Activated CD8-positive, alpha-beta T cell treated with anti-CD3 and anti-CD28 coated beads, Interleukin-2, amount 10 ng/mL, durations not matched to agents 7 days and 5 days (primary cell): ENCODE results near the gene PCSK5. TPM values are rescaled to one million over a fixed set of nuclear protein-coding genes. Genes with fewer than 3 reads are reported as not detected.

ENCODE experiments used
- ATAC-seq: fragments of 150-1000 bp; cut with Tn5 transposase; one replicate; pipeline ENCODE4 v1.10.0; 2021; ENCODE audit warnings: moderate library complexity
- CTCF ChIA-PET: fragments of 350-600 bp; sonication (Branson Sonifier 250); formaldehyde crosslinking; loops from one replicate; lab custom pipeline; 2021; ENCODE audit warnings: antibody characterized with exemption; lab: Charles Lee
- POLR2A ChIA-PET: fragments of 350-600 bp; sonication (Branson Sonifier 250); formaldehyde crosslinking; loops from one replicate; lab custom pipeline; 2021; ENCODE audit warnings: antibody characterized with exemption; lab: Charles Lee
- DNase-seq: peaks from one replicate; pipeline ENCODE4 v3.0.0-alpha.2; 2020
- H3K27ac Mint-ChIP-seq: one replicate; pipeline ENCODE4 v1.8.0; 2021; ENCODE audit warnings: mild to moderate bottlenecking, mixed read lengths
- H3K27me3 Mint-ChIP-seq: one replicate; pipeline ENCODE4 v1.8.0; 2021; ENCODE audit warnings: low read depth, mixed read lengths
- H3K36me3 Mint-ChIP-seq: one replicate; pipeline ENCODE4 v1.8.0; 2021; ENCODE audit warnings: low read depth, mixed read lengths
- H3K4me1 Mint-ChIP-seq: one replicate; pipeline ENCODE4 v1.8.0; 2021; ENCODE audit warnings: low read depth, mixed read lengths
- H3K4me3 Mint-ChIP-seq: one replicate; pipeline ENCODE4 v1.8.0; 2021; ENCODE audit warnings: mild to moderate bottlenecking, mixed read lengths
- H3K9me3 Mint-ChIP-seq: one replicate; pipeline ENCODE4 v1.8.0; 2022; ENCODE audit warnings: mixed read lengths; ENCODE audit not compliant: insufficient read depth
- total RNA-seq, 2 experiments: library from RNA; stranded (reverse); gene quantifications; one replicate each; pipeline ENCODE4 v1.2.3, GENCODE V29; 2021

Gene PCSK5
- total RNA-seq, 2 experiments from 2014 or later = 3.5 to 3.7 TPM

DNA sequence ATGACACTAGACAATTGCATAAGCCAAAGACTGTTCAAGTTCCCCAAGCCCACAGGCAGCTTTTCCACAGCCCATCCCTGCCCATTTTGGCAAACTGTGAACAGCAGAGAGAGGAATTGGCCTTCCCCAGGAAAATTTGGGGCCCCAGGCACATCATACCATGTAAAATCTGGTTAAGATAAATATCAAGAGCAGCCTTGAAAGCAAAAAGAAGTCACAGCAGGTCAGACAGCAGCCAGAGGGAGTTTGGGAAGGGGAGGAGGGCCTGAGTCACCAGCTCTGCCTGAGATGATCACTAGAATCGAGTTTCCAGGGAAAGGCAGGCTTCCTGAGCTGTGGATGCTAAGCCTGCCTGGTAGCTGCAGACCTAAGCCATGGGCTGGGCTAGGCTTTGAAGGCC, 324.6 kb downstream of the PCSK5 start:
- ChIA-PET POLR2A (no interaction called here), CTCF (no interaction called here)
- Mint-ChIP-seq H3K27ac (no peak overlapping the region), H3K4me3 (no peak overlapping the region), H3K27me3 (peaks cover 3% of the 10 kb centered on the region), H3K4me1 (no peaks in the 10 kb centered on the region), H3K9me3 (no peaks in the 10 kb centered on the region), H3K36me3 (no peaks in the 10 kb centered on the region)
- no peak for ATAC-seq
- DNase-seq = no peak

DNA sequence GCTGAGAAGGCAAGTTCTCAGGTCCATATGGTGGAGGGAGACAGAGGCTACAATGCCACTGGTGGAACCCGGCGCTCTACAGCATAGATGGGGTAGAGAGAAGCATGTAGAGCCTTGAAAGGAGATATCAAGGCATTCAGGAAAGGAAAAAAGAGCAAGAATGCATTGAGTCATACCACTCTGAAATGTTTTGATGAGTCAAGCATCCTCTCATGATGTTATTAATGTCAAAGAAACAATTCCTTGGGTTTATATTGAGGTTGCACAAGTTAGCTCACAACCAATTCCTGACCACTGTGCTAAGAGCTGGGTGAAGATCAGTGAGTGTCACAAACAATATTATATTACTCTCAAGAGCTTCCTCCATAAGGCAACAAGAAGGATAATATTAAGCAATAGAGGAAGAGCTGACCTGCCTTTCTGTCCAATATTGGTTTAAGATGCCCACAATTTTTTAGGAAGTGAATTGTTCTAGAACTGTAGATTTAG, 325.7 kb downstream of the PCSK5 start:
- H3K9me3 Mint-ChIP-seq = no peaks in the 10 kb centered on the region
- ATAC-seq (no peak), DNase-seq (no peak)
- H3K36me3 Mint-ChIP-seq = no peaks in the 10 kb centered on the region
- ChIA-PET CTCF (no interaction called here), POLR2A (no interaction called here)
- H3K4me1 Mint-ChIP-seq = no peaks in the 10 kb centered on the region
- H3K27me3 Mint-ChIP-seq = no peaks in the 10 kb centered on the region
- H3K27ac Mint-ChIP-seq = no peak overlapping the region
- no peak overlapping the region for H3K4me3 Mint-ChIP-seq

DNA sequence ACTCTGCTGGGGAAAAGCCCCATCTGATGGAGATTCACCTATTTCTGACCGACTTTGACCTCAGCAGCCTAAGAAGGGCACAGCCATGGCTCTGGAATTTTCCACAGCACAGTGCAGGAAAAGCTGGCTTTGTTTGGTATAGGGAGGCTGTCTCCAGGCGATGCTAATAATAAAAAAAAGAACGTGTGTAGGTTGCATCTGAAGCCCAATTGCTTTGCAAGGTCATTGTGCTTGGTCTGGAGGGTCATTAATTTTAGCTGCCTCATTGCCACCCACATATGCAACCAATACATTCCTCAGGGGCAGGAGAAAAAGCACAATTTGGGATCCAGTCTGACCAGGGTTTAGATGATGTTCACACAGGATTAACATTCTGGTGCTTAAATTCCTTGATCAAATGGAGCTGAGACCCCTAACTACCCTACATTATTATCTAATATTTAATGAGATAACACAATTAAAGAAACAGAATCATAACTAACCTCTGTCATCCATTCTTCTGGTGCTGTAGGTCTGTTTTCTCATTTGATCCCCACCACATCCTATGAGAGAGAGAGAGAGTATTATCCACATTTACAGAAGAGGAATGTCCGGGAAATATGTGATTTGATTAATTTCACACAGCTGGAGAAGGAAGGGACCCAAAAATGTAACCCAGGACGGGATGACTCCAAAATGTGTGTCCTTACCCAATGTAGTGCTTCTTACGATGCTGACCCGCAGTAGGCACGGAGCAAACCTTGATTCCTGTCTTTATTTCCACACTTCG, 327.8 kb downstream of the PCSK5 start:
- ChIA-PET CTCF (no interaction called here), POLR2A (no interaction called here)
- H3K4me3 Mint-ChIP-seq = no peak overlapping the region
- H3K9me3 Mint-ChIP-seq = no peaks in the 10 kb centered on the region
- no peak overlapping the region for H3K27ac Mint-ChIP-seq
- no peaks in the 10 kb centered on the region for H3K4me1 Mint-ChIP-seq
- no peak for DNase-seq
- H3K27me3 Mint-ChIP-seq = no peaks in the 10 kb centered on the region
- H3K36me3 Mint-ChIP-seq = no peaks in the 10 kb centered on the region
- no peak for ATAC-seq

DNA sequence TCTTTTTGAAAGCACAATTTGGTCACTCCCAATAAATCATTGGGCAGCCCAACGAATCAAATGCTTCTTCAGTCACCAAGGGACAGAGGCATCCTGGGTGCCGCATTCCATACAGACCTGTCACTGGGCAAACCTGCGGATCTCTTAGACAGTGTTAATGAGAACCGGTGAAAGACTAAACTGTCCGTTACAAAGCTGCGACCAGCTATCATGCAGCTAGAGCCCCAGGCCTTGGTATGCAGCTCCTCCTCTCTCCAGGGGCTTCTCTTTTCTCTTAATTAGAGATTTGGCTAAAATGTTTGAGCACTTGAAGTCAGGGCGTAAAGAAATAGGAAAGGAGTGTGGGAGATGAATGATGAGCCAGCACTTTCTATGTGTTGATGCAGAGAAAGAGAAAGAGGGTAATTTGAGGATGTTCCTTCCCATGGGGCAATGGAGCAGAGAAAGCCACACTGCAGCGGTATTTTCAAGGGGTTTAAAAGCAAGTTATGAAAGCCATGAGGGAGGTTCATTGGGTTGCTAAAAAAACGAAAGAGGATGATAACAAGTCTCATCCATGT, 328.5 kb downstream of the PCSK5 start:
- no peaks in the 10 kb centered on the region for H3K36me3 Mint-ChIP-seq
- ATAC-seq (no peak), DNase-seq (no peak)
- no peaks in the 10 kb centered on the region for H3K4me1 Mint-ChIP-seq
- no peak overlapping the region for H3K4me3 Mint-ChIP-seq
- no peaks in the 10 kb centered on the region for H3K27me3 Mint-ChIP-seq
- H3K27ac Mint-ChIP-seq = no peak overlapping the region
- ChIA-PET POLR2A (no interaction called here), CTCF (no interaction called here)
- no peaks in the 10 kb centered on the region for H3K9me3 Mint-ChIP-seq

DNA sequence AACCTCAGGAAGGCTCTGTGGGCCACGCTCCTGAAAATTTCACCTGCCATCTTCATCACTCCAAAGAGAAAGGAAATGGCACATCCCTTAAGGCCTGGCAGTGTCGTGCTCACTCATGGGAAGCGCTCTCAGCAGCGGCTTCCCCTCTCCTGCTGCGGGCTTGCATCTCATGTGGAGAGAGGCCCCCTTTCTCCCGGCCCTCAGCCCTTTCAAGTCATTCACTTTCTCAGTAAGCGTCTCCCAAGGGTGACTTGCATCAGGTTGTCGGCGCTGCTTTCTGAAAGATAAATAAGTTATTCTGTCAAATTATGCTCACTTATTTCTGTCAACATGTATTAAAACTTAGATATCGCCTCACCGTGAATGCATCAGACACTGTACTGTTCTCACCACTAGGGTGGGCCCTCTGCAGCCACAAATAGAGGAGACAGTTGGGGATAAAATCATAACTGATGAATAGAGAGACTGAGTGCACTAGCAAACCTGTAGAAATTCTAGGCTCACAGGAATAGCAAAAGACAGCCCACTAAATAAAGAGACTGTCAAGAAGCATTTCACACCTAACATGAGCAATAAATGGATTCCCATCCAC, 329.2 kb downstream of the PCSK5 start:
- ChIA-PET POLR2A (no interaction called here), CTCF (no interaction called here)
- H3K4me3 Mint-ChIP-seq = no peak overlapping the region
- no peak for ATAC-seq
- no peaks in the 10 kb centered on the region for H3K4me1 Mint-ChIP-seq
- DNase-seq = no peak
- no peaks in the 10 kb centered on the region for H3K27me3 Mint-ChIP-seq
- H3K36me3 Mint-ChIP-seq = no peaks in the 10 kb centered on the region
- no peaks in the 10 kb centered on the region for H3K9me3 Mint-ChIP-seq
- H3K27ac Mint-ChIP-seq = no peak overlapping the region

DNA sequence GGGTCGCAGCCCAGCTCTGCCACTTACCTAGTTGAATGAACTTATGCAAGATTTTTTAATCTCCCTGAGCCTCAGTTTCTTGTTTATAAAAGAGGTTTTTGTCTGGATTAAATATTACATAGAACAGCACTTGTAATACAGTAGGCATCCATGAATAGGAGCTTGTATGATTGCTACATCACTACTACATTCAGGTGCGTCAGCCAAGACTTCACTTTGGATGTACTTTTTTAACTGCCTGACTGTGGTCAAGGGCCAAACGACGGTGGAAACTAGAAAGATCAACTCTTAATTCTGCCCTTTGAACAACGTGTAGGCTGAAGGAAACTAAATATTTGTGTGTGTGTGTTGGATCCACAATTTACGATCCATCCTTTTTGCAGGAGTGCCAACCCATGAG, 330.9 kb downstream of the PCSK5 start:
- no peak for ATAC-seq
- ChIA-PET CTCF (no interaction called here), POLR2A (no interaction called here)
- no peak for DNase-seq
- no peaks in the 10 kb centered on the region for H3K9me3 Mint-ChIP-seq
- no peak overlapping the region for H3K4me3 Mint-ChIP-seq
- H3K27me3 Mint-ChIP-seq = no peaks in the 10 kb centered on the region
- no peaks in the 10 kb centered on the region for H3K4me1 Mint-ChIP-seq
- no peaks in the 10 kb centered on the region for H3K36me3 Mint-ChIP-seq
- no peak overlapping the region for H3K27ac Mint-ChIP-seq

DNA sequence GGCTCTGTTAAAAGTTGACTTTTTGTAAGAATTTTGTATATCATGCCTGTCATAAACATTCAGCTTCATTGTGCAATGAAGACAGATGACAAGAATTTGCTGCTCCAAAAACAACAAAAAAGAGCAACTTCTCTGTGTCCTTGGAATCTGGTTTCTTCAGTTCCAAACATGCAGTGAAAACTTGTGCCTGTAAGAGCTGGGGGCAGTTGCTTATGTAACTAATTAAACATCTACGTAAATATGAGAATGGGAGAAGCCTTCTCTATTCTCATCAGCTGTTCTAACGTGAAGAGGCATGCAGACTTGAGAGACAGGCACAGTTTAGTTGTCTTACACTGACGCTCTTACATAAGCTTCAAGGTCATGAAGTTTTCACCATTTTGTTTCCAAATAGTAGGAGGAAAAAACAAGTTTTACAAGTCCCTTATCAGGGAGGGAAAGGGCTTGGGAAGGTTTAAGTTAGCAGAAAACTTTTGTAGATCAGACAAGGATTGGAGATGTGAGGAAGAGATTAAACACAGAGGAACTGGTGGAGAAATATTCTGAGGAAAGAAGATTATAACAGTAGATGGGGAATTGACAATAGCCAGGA, 333.4 kb downstream of the PCSK5 start:
- Mint-ChIP-seq H3K27ac (no peak overlapping the region), H3K4me3 (no peak overlapping the region), H3K4me1 (no peaks in the 10 kb centered on the region), H3K27me3 (peaks cover 2% of the 10 kb centered on the region), H3K36me3 (no peaks in the 10 kb centered on the region), H3K9me3 (no peaks in the 10 kb centered on the region)
- ATAC-seq = no peak
- POLR2A ChIA-PET = no interaction called here
- CTCF ChIA-PET = no interaction called here
- DNase-seq = no peak

DNA sequence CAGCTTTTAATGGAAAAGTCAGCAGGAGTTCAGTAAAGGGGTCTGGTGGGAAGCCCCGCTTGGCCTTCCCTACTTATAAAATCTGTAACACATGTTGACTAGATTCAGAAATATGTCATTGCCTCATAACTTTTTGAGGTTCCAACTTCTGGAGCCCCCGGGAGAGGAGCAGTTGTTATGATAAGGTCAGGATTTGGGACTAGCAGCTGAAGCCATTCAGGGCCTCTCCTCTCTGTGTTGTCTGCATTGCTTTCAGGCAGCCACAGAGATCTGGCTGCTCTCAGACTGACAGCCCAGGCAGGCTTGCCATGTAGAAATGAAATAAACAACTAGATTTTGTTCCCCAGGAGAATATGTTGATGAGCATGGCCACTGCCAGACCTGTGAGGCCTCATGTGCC, 336.7 kb downstream of the PCSK5 start:
- ATAC-seq (no peak), DNase-seq (no peak)
- Mint-ChIP-seq H3K27me3 (peaks cover 2% of the 10 kb centered on the region), H3K9me3 (no peaks in the 10 kb centered on the region), H3K27ac (no peak overlapping the region), H3K4me3 (no peak overlapping the region), H3K4me1 (no peaks in the 10 kb centered on the region), H3K36me3 (no peaks in the 10 kb centered on the region)
- ChIA-PET CTCF (interaction anchor here (0.7 kb wide), 1 partner anchor 202 kb away, joined by 3 read pairs; no protein-coding TSS in a partner anchor), POLR2A (no interaction called here)

DNA sequence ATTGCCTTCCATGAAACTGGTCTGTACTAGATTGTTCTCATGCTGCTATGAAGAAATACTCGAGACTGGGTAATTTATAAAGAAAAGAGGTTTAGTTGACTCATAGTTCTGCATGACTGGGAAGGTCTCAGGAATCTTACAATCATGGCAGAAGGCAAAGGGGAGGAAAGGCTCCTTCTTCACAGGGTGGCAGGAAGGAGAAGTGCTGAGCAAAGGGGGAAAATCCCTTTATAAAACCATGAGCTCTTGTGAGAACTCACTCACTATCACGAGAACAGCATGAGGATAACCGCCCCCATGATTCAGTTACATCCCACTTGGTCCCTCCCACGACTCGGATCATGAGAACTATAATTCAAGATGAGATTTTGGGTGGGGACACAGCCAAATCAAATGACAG, 340.5 kb downstream of the PCSK5 start:
- Mint-ChIP-seq H3K36me3 (no peaks in the 10 kb centered on the region), H3K9me3 (no peaks in the 10 kb centered on the region), H3K27ac (no peak overlapping the region), H3K4me1 (no peaks in the 10 kb centered on the region), H3K4me3 (no peak overlapping the region), H3K27me3 (peaks cover 2% of the 10 kb centered on the region)
- DNase-seq (no peak), ATAC-seq (no peak)
- POLR2A ChIA-PET = no interaction called here
- CTCF ChIA-PET = no interaction called here

DNA sequence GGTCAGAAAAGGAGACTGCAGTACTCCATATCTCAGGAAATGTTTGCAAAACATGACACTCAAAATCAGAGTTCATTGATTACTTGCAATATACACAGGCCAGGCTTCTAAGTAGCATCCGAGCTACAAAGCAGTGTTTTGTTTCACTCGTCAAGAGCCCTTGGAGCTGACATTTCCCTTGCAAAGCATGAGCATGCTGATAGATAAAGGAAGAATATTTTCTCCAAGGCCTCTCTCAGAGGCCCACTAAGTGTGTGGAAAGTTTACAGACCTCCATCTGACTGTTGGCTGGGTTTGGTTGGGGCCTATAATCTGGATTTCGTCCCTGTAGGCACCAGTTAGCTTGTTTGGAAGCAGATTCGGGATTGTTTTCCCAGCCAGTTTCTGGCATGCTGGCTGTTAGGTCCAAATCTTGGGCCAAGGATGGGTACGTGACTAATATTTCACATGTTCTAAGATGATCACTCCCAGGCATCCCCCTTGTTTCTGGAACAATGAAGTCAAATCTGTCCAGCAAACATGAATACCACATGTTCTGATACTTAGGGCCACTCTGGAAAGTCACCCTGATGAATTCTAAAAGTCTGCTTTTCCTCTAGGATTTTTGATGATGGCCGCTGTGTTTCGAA, 342.5 kb downstream of the PCSK5 start:
- no peaks in the 10 kb centered on the region for H3K9me3 Mint-ChIP-seq
- ChIA-PET CTCF (no interaction called here), POLR2A (no interaction called here)
- no peaks in the 10 kb centered on the region for H3K36me3 Mint-ChIP-seq
- ATAC-seq = no peak
- no peak for DNase-seq
- H3K27ac Mint-ChIP-seq = no peak overlapping the region
- no peaks in the 10 kb centered on the region for H3K4me1 Mint-ChIP-seq
- H3K4me3 Mint-ChIP-seq = no peak overlapping the region
- H3K27me3 Mint-ChIP-seq = peaks cover 2% of the 10 kb centered on the region

DNA sequence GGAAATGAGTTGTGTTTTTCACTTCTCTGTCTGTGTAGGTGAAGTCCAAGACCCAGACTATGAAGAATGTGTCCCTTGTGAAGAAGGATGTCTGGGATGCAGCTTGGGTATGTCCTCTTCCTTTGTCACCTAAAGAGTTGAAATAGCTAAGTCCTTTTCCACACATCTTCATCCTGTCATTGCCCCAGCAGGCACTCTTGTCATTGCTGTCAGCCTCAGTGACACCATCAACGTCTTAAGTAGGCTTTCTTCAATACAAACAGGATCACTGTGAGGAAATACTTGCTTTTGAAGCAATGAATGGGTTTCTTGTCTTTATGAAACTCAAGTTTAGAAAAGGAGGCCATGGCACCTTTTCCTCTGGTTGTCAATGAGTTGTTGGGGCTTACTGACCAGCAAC, 350.1 kb downstream of the PCSK5 start:
- ChIA-PET CTCF (no interaction called here), POLR2A (no interaction called here)
- H3K27me3 Mint-ChIP-seq = no peaks in the 10 kb centered on the region
- H3K4me1 Mint-ChIP-seq = no peaks in the 10 kb centered on the region
- no peak overlapping the region for H3K27ac Mint-ChIP-seq
- no peak for DNase-seq
- H3K36me3 Mint-ChIP-seq = no peaks in the 10 kb centered on the region
- H3K9me3 Mint-ChIP-seq = no peaks in the 10 kb centered on the region
- ATAC-seq = no peak
- H3K4me3 Mint-ChIP-seq = no peak overlapping the region

DNA sequence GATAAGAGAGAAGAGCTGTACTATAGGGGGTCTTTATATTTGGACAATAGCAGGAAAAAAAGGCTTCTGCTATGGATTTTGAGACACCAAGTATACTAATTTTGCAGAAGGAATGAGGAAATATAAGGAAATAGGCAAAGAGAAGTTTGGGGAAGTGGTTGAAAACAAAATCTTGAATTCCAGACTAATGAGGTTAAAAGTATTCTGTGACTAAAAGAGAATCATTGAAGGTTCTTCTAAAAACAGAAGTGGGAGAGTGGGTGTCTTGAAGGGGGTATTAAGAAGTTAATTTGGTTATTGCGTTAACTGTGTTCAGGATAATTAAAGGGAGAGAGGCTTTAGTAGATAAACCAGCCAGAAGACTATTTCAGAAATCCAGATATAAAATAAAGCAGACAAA, 355.0 kb downstream of the PCSK5 start:
- Mint-ChIP-seq H3K4me1 (no peaks in the 10 kb centered on the region), H3K36me3 (no peaks in the 10 kb centered on the region), H3K9me3 (no peaks in the 10 kb centered on the region), H3K27ac (no peak overlapping the region), H3K27me3 (no peaks in the 10 kb centered on the region), H3K4me3 (no peak overlapping the region)
- no peak for ATAC-seq
- ChIA-PET POLR2A (no interaction called here), CTCF (no interaction called here)
- DNase-seq = no peak
